Measurements from ENCODE around the gene RADX.

DNA sequence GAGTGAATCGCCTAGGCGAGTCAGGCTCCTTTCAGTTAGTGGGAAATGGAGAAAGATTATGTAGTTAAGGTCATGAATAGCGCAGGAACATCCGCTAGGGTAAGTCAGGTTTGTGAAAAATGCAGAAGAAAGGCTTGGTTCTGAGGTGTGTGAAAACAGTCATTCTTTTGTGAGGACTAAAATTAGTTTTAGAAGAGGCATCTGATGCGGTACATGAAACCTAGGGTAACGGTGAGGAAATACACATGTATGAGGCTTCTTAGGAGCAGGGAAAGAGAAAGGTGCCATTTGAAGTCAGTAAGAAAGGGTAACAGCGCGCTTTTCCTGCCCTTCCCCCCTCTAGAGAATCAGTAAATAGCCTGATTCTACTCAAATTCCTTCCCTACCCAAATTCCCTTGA is 114.2 kb downstream of the RADX start:
- TF ChIP-seq EGR1 (IDR thresholded peaks at IDR 0.05) = no peak
- TF ChIP-seq EP300 (IDR thresholded peaks at IDR 0.05; ENCODE audit: borderline replicate concordance) = no peak
- TF ChIP-seq, protein P1, sequence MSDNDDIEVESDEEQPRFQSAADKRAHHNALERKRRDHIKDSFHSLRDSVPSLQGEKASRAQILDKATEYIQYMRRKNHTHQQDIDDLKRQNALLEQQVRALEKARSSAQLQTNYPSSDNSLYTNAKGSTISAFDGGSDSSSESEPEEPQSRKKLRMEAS (IDR thresholded peaks at IDR 0.05) = no peak
- no peak for TF ChIP-seq TAF1 (IDR thresholded peaks at IDR 0.05; ENCODE audit: low read depth)
- TF ChIP-seq NFIC (IDR thresholded peaks at IDR 0.05) = no peak

Data from Ishikawa (cell line).